ENCODE results near the gene OR2A12.

The OR2A12 gene

DNA sequence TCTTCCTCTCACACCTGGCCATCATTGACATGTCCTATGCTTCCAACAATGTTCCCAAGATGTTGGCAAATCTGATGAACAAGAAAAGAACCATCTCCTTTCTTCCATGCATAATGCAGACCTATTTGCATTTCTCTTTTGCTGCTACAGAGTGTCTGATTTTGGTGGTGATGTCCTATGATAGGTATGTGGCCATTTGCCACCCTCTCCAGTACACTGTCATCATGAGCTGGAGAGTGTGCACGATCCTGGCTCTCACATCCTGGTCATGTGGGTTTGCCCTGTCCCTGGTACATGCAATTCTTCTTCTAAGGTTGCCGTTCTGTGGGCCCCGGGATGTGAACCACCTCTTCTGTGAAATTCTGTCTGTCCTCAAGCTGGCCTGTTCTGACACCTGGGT lies 56.1 kb downstream of the OR2A12 start:
- no peak for TF ChIP-seq YY1 (IDR thresholded peaks at IDR 0.05; ENCODE audit: low read depth)

DNA sequence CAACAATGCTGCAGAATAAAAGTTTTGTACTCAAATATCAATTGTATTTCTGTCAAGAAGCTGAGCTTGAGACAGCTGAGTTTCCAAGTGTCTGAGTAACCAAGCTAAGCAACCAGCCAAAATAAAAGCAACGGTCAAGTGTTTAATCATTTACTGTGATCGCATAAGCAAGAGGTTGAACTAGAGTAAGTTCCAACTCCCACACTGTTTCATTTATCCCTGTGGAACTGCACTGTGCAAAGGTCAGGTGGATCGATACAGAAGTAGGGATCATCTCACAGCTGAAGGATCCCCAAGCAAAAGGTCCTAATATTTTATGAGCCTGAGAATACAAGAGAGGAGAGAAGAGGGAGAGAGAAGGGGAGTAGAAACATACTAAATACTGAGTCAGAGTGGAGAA lies 58.3 kb downstream of the OR2A12 start:
- no peak for TF ChIP-seq TAF1 (IDR thresholded peaks at IDR 0.05; ENCODE audit: low read depth)
- no peak for TF ChIP-seq TEAD4 (IDR thresholded peaks at IDR 0.05)
- TF ChIP-seq TCF12 (IDR thresholded peaks at IDR 0.05; ENCODE audit: low read depth) = no peak
- TF ChIP-seq, protein P1, sequence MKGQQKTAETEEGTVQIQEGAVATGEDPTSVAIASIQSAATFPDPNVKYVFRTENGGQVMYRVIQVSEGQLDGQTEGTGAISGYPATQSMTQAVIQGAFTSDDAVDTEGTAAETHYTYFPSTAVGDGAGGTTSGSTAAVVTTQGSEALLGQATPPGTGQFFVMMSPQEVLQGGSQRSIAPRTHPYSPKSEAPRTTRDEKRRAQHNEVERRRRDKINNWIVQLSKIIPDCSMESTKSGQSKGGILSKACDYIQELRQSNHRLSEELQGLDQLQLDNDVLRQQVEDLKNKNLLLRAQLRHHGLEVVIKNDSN (IDR thresholded peaks at IDR 0.05) = no peak
- TF ChIP-seq NFIC (IDR thresholded peaks at IDR 0.05) = no peak
- TF ChIP-seq RAD21 (IDR thresholded peaks at IDR 0.05; ENCODE audit: low read depth) = no peak
- TF ChIP-seq EP300 (IDR thresholded peaks at IDR 0.05; ENCODE audit: borderline replicate concordance) = no peak

DNA sequence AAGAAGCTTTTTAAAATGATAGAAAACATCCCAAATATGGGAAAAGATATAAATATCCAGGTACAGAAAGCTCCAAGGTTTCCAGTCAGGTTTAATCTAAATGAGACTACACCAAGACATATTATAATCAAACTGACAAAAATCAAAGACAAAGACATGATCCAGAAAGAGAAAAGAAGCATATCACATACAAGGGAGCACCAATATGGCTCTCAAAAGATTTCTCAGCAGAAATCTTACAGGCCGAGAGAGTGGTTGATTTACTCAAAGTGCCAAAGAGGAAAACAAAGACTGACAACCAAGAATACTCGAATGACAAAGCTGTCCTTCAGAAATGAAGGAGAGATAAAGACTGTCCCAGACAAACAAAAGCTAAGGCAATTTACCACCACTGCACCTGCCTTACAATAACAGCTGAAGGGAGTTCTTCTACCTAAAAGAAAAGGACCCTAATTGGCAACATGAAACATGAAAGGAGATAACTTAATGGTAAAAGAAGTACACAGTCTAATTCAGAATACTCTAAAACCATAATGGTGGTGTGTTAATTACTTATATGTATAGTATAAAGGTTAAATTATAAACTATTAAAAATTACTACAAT lies 62.2 kb downstream of the OR2A12 start:
- TF ChIP-seq NFIC (IDR thresholded peaks at IDR 0.05) (no peak), TEAD4 (IDR thresholded peaks at IDR 0.05) (no peak), EP300 (IDR thresholded peaks at IDR 0.05; ENCODE audit: borderline replicate concordance) (no peak)
